ENCODE measurements around the gene TMEM163.

DNA sequence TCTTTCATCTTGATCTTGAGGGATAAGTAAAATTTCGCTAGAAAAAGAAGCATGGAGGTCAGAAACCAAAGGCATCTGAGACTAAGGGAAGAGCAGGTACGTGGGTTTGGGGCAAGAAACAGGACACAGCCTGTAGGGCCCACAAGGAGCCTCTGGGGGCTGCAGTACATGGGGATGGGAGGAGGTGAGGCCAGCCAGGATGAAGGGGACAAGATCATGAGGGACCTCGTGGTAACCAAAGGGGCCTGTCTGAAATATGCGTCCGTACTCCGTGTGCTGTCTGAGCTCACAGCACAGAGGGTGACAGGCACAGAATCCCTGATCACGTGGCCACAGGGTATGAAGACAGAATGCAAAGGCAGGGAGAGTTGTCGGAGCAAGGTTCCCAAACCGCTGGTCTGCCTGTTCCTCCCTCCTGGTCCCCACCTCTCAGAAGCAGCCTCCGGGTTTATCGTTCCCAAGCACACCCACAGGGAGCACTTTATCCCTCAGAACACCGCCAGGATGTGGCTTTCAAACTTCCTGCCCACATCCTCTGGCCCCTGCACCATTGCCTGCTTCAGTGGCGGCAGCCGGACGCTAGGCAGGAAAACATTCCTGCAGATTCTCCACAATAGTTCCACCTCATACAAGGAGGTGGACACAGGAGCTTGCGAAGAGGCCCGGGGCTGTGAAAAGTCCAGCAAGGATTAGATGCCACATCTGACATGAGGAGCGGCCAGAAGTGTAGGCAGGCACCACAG is 12.0 kb downstream of the TMEM163 start:
- TF ChIP-seq, protein P1, sequence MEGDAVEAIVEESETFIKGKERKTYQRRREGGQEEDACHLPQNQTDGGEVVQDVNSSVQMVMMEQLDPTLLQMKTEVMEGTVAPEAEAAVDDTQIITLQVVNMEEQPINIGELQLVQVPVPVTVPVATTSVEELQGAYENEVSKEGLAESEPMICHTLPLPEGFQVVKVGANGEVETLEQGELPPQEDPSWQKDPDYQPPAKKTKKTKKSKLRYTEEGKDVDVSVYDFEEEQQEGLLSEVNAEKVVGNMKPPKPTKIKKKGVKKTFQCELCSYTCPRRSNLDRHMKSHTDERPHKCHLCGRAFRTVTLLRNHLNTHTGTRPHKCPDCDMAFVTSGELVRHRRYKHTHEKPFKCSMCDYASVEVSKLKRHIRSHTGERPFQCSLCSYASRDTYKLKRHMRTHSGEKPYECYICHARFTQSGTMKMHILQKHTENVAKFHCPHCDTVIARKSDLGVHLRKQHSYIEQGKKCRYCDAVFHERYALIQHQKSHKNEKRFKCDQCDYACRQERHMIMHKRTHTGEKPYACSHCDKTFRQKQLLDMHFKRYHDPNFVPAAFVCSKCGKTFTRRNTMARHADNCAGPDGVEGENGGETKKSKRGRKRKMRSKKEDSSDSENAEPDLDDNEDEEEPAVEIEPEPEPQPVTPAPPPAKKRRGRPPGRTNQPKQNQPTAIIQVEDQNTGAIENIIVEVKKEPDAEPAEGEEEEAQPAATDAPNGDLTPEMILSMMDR (IDR thresholded peaks at IDR 0.05; ENCODE audit: low read length) = no peak
- no peak for TF ChIP-seq EZH2 (IDR thresholded peaks at IDR 0.05; ENCODE audit: borderline replicate concordance, low read length)

Measured in OCI-LY1 (cell line).